Metanephros (tissue), 2 donors: ENCODE results near the gene CYTH3. TPM values are rescaled to one million over a fixed set of nuclear protein-coding genes. Genes with fewer than 3 reads are reported as not detected.

Source experiments
- small RNA-seq: library from RNA; depleted of rRNA; stranded (forward); fragments of <200 nt; gene quantifications from one replicate; pipeline ENCODE3, GENCODE V24; 2014; ENCODE audit warnings: low replicate concordance
- total RNA-seq: library from RNA; depleted of rRNA; stranded (reverse); fragments of >200 nt; gene quantifications from one replicate; pipeline ENCODE4 v1.2.3, GENCODE V29; 2014

CYTH3 gene, protein sequence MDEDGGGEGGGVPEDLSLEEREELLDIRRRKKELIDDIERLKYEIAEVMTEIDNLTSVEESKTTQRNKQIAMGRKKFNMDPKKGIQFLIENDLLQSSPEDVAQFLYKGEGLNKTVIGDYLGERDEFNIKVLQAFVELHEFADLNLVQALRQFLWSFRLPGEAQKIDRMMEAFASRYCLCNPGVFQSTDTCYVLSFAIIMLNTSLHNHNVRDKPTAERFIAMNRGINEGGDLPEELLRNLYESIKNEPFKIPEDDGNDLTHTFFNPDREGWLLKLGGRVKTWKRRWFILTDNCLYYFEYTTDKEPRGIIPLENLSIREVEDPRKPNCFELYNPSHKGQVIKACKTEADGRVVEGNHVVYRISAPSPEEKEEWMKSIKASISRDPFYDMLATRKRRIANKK
- 63.5 TPM for total RNA-seq

DNA sequence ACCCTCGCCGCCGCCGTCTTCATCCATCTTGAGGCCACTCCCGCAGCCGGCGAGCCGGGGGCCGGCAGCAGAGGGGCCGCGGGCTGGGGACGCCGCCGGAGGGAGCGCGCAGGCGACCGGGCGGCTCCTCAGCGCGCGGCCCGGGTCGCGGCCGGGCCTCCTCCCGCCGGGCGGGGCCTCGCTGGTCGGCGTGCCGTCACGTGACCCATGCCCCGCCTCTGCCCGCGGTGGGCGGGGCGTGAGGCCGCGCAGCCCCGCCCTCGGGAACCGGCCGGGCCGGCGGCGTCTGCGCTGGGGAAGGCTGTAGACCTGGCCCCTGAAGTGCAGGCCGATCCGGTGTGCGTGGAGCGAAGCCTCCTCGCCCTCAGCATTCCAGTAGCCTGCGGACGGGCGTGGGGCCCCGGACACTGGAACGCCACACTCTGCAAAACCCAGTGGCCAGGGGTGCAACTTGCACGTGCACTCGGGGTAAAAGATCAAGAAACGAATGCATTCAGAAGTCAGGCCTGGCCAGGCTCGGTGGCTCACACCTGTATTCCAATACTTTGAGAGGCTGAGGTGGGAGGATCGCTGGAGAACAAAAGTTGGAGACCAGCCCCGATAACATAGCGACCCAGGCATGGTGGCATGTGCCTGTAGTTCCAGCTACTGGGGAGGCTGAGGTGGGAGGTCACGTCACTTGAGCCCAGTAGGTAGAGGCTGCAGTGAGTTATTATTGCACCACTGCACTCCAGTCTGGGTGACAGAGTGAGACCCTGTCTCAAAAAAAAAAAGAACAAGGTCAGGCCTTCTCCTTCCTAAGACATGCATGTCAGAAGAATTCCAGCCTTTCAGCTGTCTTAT is at the start of gene CYTH3:
Gene CYTH3, minus strand, starts transcription at position 144 of the 843 bp plus-strand sequence. Its CDS starts 117 bp downstream, at position 27.

Small RNA genes lying within 50 kb of the gene (small RNA-seq; reads per million reads assigned to genes)
- gene RF00019: not detected

Other genes with a start within 250 kb of the CYTH3 start
- not detected for gene ANKRD61, start 241.2 kb downstream of the CYTH3 start, total RNA-seq
- 176 TPM for gene EIF2AK1, start 213.4 kb downstream of the CYTH3 start, total RNA-seq
- gene USP42, start 167.7 kb downstream of the CYTH3 start, total RNA-seq: 12.2 TPM
- 14.8 TPM for gene FAM220A, start 76.3 kb upstream of the CYTH3 start, total RNA-seq
- 80.8 TPM for gene RAC1, start 101.9 kb upstream of the CYTH3 start, total RNA-seq
- gene DAGLB, start 175.3 kb upstream of the CYTH3 start, total RNA-seq: 20.3 TPM
- 110 TPM for gene KDELR2, start 211.5 kb upstream of the CYTH3 start, total RNA-seq